Activated CD8-positive, alpha-beta T cell treated with anti-CD3 and anti-CD28 coated beads for 36 hours (primary cell): Measurements from ENCODE around the gene XPNPEP1. TPM values are rescaled to one million over a fixed set of nuclear protein-coding genes. Genes with fewer than 3 reads are reported as not detected.
A peak's percentile ranks its signal among the peaks of the same experiment; 100 is the strongest.

Source experiments
- ATAC-seq: fragments of 200-7000 bp; cut with Tn5 transposase; one replicate; pipeline ENCODE4 v1.10.0; 2021; ENCODE audit warnings: mild to moderate bottlenecking, moderate library complexity
- CTCF ChIA-PET: fragments of 350-600 bp; sonication (Branson Sonifier 250); formaldehyde crosslinking; loops from one replicate; lab custom pipeline; 2021; ENCODE audit warnings: antibody characterized with exemption; lab: Charles Lee
- POLR2A ChIA-PET: fragments of 350-600 bp; sonication (Branson Sonifier 250); formaldehyde crosslinking; loops from one replicate; lab custom pipeline; 2021; ENCODE audit warnings: antibody characterized with exemption; lab: Charles Lee
- DNase-seq: peaks from one replicate; pipeline ENCODE4 v3.0.0-alpha.2; 2020
- H3K27ac Mint-ChIP-seq: one replicate; pipeline ENCODE4 v1.8.0; 2021; ENCODE audit warnings: mild to moderate bottlenecking, mixed read lengths
- H3K27me3 Mint-ChIP-seq: one replicate; pipeline ENCODE4 v1.8.0; 2021; ENCODE audit warnings: mixed read lengths
- H3K36me3 Mint-ChIP-seq: one replicate; pipeline ENCODE4 v1.8.0; 2021; ENCODE audit warnings: low read depth, mixed read lengths
- H3K4me1 Mint-ChIP-seq: one replicate; pipeline ENCODE4 v1.8.0; 2021; ENCODE audit warnings: low read depth, mixed read lengths
- H3K4me3 Mint-ChIP-seq: one replicate; pipeline ENCODE4 v1.8.0; 2021; ENCODE audit warnings: mild to moderate bottlenecking, moderate library complexity, mixed read lengths
- H3K9me3 Mint-ChIP-seq: one replicate; pipeline ENCODE4 v1.8.0; 2021; ENCODE audit warnings: mixed read lengths
- intact Hi-C: fragments of 100-400 bp; cut with micrococcal nuclease; formaldehyde crosslinking; loops from one replicate; pipeline ENCODE4 v1.10.0; 2022
- total RNA-seq, 2 experiments: library from RNA; stranded (reverse); gene quantifications; one replicate each; pipeline ENCODE4 v1.2.3, GENCODE V29; 2021
- TF ChIP-seq, protein P1 (sequence below): fragments of 200-600 bp; IDR thresholded peaks from one replicate; pipeline ENCODE4 v1.8.0; 2022; ENCODE audit warnings: antibody characterized with exemption, mild to moderate bottlenecking

The XPNPEP1 gene
- total RNA-seq, 2 experiments from 2014 or later, result 96.5 to 97.0 TPM

DNA sequence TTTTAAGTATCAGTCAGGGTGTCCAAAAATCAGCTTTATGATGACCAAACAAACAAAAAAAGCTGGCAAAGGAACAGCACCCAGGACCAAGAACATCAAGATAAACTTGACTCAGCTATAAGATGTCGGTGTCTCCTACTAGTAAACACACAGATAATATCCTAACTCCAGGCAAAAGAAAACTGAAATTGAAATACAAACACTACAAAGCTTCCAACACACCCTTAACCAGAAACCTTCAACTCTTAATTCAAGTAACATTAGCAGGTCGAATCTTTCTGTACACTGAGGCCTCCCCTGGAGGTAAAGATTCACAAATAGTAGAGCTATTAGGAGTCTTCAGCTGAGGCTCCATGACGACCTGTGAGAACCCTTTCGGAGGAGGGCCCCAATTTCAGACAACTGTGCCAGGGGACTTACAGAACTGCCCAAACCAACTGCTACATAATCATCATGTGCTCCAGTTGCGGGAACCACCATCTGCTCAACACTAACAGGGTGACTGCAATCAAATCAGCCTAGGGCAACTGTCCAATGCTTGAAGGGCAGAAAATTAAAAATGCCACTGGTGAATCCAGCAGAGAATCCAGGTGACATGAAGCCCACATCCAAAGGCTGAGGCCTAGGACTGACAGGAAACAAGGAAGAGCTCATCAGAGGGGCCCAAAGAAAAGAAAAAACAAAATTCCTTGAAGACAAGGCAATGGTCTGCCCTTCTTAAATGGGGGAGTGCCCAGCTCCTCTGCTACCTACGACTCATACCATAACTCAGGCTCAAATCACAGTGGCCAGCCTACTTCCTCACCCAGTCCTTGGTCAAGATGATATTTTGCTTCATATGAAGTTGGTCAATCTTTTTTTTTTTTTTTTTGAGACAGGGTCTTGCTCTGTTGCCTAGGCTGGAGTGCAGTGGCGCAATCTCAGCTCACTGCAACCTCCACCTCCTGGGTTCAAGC is 20.0 kb downstream of the XPNPEP1 start:
- intact Hi-C loops, result no loop called here
- H3K27ac Mint-ChIP-seq, result peak overlapping the region; percentile 76
- ATAC-seq (peak; percentile 77), DNase-seq (peak; percentile 29)
- no peaks in the 10 kb centered on the region for H3K27me3 Mint-ChIP-seq
- TF ChIP-seq, protein P1, sequence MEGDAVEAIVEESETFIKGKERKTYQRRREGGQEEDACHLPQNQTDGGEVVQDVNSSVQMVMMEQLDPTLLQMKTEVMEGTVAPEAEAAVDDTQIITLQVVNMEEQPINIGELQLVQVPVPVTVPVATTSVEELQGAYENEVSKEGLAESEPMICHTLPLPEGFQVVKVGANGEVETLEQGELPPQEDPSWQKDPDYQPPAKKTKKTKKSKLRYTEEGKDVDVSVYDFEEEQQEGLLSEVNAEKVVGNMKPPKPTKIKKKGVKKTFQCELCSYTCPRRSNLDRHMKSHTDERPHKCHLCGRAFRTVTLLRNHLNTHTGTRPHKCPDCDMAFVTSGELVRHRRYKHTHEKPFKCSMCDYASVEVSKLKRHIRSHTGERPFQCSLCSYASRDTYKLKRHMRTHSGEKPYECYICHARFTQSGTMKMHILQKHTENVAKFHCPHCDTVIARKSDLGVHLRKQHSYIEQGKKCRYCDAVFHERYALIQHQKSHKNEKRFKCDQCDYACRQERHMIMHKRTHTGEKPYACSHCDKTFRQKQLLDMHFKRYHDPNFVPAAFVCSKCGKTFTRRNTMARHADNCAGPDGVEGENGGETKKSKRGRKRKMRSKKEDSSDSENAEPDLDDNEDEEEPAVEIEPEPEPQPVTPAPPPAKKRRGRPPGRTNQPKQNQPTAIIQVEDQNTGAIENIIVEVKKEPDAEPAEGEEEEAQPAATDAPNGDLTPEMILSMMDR, result no peak
- ChIA-PET POLR2A (interaction anchor here (0.6 to 2.1 kb wide), 5 partner anchors 9 to 107 kb away, joined by 3 to 5 read pairs (median 3); no protein-coding TSS in a partner anchor), CTCF (interaction anchor here (1.4 to 2.4 kb wide), 5 partner anchors 9 to 376 kb away, joined by 3 to 15 read pairs (median 3); no protein-coding TSS in a partner anchor)
- H3K36me3 Mint-ChIP-seq, result peaks cover 80% of the 10 kb centered on the region
- H3K9me3 Mint-ChIP-seq, result no peaks in the 10 kb centered on the region
- peak overlapping the region; percentile 28 for H3K4me3 Mint-ChIP-seq
- peaks cover 51% of the 10 kb centered on the region for H3K4me1 Mint-ChIP-seq

DNA sequence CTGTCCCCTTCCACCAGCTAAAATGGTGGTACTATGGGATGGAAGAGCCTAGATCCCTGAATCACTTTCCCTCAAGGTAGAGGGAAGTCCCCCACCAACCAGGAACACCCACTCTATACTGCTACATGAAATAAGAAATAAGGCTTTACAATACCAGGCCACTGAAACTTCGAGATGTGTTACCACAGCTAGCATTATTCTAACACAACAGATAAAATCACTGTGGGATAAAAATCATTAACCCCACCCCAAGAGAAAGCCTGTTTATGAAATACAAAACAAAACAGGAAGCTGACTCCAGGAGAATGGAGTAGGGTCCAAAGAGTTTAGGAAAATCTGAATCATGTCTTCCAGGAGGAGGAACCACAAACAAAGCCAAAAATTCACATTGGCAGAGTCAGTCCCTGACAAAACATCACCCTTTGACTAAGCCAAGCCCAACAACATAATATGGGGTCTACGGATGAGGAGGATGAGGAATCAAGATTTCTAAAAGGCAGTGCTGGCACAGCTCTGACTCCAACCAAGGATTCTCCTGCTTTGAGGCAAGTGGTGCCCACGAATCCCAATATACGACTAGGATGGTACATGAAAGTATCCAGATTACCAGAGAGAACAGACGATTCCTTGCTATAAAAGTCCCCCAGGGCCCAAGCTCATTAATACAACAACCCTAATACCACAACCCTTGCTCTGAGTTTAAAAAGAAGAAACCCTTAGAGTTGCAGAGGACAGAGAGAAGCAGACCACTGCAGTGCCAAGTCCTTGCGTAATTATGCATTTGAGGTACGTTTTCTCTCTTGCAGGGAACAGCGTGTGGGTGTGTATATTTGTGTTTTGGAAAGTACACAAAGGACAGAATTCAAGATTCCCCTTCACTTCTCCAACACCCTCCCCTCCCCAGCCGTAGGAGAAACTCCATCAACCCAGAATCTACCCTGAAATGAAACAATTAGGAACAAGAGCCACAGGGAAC is 23.7 kb downstream of the XPNPEP1 start:
- intact Hi-C loops, result no loop called here
- Mint-ChIP-seq H3K27me3 (no peaks in the 10 kb centered on the region), H3K4me3 (no peak overlapping the region), H3K4me1 (peaks cover 62% of the 10 kb centered on the region), H3K27ac (peak overlapping the region; percentile 17), H3K9me3 (no peaks in the 10 kb centered on the region), H3K36me3 (peaks cover 66% of the 10 kb centered on the region)
- ATAC-seq (peak; percentile 28), DNase-seq (no peak)
- TF ChIP-seq, protein P1, result no peak
- ChIA-PET POLR2A (interaction anchor here (0.6 kb wide), 1 partner anchor 40 kb away, joined by 3 read pairs; no protein-coding TSS in a partner anchor), CTCF (interaction anchor here (1.0 to 1.6 kb wide), 4 partner anchors 15 to 164 kb away, joined by 3 to 9 read pairs (median 4); no protein-coding TSS in a partner anchor)

DNA sequence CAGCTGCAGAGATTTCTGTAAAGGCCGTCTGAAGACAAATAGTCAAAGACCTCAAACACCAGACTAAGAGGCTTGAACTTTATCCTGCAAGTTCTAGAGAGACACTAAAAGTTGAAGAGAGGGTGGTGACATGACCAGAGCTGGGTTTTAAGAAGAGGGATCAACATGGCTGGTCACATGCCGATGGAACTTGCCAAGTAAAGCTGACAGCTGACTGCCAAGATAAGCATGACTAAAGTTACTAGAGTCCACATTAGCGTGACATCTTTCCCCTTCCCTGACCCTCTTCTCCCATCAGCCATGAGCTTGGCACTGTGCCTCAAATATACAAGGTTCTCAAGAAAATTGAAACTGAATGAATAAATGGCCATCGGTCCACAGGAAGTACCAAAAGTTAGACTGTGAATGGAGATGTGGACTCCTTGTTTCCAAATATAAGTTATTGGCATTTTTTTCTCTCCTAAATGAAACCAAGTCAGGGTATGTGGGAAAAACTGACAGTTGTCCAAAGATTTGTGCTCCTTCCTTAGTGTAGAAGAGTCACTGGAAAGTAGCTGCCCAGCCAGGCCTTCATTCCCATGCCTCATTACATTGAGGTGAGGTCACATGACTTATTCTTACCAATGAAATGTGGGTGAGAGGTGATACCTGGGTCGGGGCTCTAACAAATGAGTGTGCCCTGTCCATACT is 24.5 kb downstream of the XPNPEP1 start:
- intact Hi-C loops, result no loop called here

DNA sequence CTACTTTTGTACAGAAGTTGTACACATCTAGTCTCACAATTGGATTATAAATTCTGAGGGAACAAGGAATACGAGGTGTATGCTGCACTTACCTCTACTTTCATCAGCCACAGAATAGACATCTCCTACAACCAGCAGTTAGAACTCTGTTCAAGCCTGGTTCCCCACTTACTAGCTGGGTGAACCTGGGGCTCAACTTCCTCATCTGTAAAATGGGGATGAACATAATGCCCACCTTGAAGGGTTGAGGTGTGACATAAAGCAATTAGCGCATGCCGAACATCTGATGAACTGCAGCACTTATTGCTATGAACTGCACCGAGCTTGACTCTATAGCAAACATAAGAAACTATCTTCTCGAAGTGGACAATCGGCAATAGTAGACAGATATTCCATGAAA is 25.3 kb downstream of the XPNPEP1 start:
- TF ChIP-seq, protein P1, result no peak
- ATAC-seq (no peak), DNase-seq (no peak)
- Mint-ChIP-seq H3K4me1 (peaks cover 57% of the 10 kb centered on the region), H3K4me3 (no peak overlapping the region), H3K27ac (no peak overlapping the region), H3K27me3 (no peaks in the 10 kb centered on the region), H3K36me3 (peaks cover 57% of the 10 kb centered on the region), H3K9me3 (no peaks in the 10 kb centered on the region)
- POLR2A ChIA-PET, result no interaction called here
- CTCF ChIA-PET, result interaction anchor here (1.2 kb wide), 1 partner anchor 45 kb away, joined by 4 read pairs; no protein-coding TSS in a partner anchor
- intact Hi-C loops, result no loop called here

More for the DNA sequence above, 24.5 kb downstream of the XPNPEP1 start:
- POLR2A ChIA-PET, result interaction anchor here (0.6 kb wide), 1 partner anchor 41 kb away, joined by 3 read pairs; no protein-coding TSS in a partner anchor
- Mint-ChIP-seq H3K27me3 (no peaks in the 10 kb centered on the region), H3K9me3 (no peaks in the 10 kb centered on the region), H3K27ac (peak overlapping the region; percentile 17), H3K36me3 (peaks cover 58% of the 10 kb centered on the region), H3K4me3 (no peak overlapping the region), H3K4me1 (peaks cover 57% of the 10 kb centered on the region)
- no peak for ATAC-seq
- no peak for DNase-seq
- TF ChIP-seq, protein P1, result no peak
- CTCF ChIA-PET, result interaction anchor here (1.0 to 1.6 kb wide), 4 partner anchors 15 to 165 kb away, joined by 3 to 9 read pairs (median 4); no protein-coding TSS in a partner anchor
